SIG-M5 treated with dmso at 0.1 percent for 504 hours (cell line): ENCODE measurements around the gene ANK2.
A peak's percentile ranks its signal among the peaks of the same experiment; 100 is the strongest.

Source experiments
- DNase-seq: peaks from one replicate; lab custom pipeline; 2025; ENCODE audit not compliant: unreplicated experiment; lab: John Stamatoyannopoulos, UW

Gene ANK2

DNA sequence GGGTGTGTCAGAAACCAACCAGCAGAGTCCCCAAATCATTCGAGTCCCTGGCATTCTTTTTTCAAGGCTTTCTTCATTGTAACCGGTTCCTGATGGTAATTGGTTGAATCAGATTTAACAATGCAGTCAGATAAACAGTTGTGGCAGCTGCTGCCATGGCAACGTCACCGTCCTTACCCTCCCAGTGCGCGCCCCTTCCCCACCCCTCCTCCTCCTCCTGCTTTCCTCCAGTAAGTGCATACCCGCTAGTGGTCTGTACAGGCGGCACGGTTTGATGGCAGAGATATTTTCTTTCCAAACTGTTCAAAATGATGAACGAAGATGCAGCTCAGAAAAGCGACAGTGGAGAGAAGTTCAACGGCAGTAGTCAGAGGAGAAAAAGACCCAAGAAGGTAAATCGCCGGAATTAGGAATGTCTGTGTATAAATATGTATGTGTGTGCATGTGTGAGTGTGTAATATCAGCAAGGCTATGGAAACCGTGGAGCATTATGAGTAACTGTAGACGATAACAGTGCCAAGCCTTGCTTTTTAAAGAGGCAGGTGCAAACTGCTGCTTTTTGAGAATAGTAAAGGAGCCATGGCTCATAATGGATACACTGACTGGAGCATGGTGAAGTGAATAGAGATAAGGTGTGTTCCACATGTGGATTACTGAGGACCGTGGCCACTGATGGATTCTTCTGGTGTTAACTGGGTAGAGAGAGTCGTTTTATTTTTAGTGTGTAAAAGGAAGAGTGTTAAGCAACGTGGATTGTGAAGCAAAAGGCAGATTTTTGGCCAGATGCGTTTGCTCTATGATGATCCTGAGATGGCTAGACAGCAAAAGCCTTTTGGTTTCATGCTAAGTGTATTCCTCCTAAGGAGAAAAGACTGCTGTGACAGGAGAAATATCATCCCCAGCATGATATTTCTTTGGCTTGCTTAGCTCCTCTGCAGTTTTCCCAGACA, at the start of gene ANK2:
Gene ANK2, plus strand, starts transcription at position 233 of the 950 bp plus-strand sequence. Its CDS starts 76 bp downstream, at position 309.
- no peak for DNase-seq

DNA sequence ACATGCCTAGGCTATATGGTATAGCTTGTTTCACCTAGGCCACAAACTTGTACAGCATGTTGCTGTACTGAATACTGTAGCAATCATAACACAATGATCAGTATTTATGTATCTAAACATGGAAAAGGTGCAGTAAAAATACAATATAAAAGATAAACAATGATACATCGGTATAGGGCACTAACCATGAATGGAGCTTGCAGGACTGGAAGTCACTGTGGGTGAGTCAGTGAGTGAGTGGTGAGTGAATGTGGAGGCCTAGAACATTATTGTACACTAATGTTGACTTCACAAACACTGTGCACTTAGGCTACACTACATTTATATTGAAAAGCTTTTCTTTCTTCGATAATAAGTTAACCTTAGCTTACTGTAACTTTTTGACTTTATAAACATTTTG, 45.6 kb upstream of the ANK2 start:
- no peak for DNase-seq

DNA sequence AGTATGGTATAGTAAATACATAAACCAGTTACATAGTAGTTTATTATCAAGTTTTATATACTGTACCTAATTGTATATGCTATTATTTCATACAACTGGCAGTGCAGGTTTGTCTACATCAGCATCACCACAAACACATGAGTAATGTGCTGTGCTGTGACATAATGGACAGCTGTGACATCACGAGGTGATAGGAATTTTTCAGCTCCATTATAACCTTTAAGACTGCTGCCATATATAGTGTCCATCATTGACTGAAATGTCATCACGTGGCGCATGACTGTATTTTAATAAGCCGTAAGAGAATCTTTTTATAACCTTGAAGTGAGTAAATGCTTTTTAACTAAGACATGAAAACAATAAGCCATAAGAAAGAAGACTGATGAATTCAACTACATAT, 44.8 kb upstream of the ANK2 start:
- DNase-seq = no peak

DNA sequence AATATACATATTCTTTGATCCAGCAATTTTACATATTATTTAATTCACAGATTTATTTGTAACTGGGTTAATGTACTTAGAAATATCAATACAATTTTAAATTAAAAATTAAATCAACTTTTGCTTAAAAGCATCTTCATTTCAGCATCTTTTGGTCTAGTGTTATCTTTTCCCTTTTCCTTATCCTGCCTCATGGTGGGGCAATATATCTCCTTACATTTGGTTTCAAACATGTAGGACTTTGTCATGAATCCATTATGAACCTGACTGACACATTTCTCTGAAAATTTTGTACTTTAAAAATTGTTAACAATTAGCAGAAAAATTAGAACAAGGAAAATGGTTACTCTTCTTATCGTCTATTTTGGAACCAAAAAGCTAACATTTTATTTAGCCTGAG, 42.8 kb upstream of the ANK2 start:
- DNase-seq = no peak

DNA sequence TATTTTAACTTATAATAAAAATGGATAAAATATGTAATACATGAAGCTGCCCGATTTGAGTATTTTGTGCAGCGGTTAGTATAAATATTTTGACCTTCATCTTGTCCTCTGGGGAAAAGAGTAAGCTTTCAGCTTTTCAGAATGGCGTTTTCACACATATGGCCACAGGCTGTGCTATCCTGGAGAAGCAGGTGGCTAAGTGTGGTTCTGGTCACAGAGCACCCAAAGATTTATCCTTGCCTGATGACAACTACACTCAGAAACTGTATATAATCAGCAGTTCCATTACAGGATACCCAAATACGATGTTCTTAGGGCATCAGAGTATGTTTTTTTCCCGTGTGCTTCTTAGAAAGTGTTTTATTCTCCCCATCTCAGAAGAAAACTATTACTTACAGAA, 42.3 kb upstream of the ANK2 start:
- DNase-seq = no peak

DNA sequence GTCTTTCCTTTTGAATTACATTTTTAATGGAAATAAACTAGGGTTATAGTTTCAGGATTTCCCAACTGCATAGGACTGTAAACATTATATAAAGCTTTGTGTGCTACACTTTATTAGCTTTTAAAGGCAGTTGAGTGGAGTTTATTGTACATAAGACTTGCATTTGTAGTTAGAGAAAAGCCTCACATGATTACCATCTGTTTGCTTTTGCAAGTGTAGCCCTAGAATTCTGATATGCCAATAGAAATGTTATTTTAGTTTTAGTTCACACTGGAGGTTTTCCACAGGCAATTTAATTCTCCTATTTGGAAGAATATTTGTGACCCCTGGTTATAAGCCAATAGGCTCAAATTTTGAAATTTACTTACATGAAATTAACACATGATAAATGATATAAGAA, 41.3 kb upstream of the ANK2 start:
- no peak for DNase-seq

DNA sequence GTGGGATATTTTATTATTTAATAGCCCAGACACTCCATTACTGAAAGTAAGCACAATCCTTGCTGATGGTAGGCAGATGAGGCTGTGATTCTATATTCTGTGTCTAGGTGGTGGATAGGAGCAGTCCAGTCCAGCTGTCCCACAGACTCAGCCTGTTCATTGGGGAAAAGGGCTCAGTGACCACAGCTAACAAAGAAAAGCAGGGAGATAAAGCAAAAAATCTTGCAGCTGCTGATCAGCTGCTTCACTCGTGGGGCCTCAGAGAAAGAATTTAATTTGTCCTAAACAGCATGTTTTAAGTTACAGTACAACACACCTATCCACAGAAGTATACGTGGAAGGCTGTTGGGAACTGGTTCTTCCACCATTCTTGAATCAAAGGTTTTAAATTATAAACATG, 40.7 kb upstream of the ANK2 start:
- DNase-seq = no peak

DNA sequence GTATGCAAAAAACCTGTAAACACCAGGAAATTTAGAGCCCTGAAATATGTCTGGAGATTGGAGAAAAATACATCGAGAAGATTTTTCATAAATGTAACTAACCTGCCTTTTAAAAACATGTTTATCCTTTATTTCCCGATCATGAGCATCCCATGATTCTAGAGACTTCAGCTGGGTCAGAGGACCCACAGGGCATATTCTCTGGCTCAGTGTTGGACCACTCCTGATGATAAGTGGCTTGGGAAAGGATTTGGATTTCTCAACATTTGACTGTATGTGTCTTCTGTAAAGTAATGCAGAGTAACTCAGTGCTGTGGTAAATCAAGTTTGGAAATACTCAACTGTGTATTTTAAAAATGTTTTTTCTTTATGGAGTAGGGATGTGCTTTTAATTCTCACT, 40.0 kb upstream of the ANK2 start:
- DNase-seq = no peak

DNA sequence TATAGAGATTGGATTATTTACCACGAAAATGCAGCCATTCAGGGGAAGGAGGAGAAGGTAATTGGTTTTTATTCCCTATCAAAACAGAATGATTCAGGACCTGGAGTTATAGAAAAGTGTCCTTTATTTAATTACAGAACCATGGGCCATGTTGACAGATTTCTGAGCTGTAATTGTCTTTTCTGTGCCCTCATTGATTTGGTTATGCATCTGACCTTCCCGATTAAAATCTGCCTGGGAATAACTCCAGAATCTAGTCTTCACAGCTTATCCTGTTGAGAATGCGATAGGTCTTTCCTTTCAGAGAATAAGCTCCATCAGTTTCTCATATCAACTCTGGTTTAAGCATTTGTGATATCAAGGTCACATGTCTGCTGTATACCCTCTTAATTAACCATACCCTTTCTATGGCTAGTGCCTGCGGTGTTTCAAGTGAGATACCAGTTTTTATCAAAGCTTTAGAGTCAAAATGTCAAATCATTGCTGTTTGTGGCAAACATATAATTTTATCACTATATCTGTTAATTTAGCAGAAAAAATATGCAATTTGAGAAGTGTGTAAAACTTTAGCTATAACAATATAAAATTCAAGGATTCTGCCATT, 37.2 kb upstream of the ANK2 start:
- DNase-seq = no peak

DNA sequence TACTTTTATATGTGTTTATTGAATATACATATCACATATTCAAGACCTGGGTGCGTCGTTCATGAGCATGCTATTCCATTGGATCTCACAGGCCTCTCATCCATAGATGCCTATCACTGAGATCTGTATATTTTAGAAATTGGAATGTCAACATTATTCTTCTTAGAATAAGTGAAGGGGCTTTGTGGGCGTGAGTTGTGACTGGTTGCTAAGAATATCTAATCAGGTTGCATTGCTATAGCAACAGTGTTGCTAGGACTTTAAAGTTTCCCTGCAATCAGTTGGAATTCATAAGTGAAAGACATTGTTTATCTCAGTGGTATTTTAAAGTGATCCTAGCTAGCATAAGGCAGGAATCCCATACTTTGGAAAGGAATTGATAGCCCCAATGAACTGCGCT, 36.7 kb upstream of the ANK2 start:
- DNase-seq = no peak

DNA sequence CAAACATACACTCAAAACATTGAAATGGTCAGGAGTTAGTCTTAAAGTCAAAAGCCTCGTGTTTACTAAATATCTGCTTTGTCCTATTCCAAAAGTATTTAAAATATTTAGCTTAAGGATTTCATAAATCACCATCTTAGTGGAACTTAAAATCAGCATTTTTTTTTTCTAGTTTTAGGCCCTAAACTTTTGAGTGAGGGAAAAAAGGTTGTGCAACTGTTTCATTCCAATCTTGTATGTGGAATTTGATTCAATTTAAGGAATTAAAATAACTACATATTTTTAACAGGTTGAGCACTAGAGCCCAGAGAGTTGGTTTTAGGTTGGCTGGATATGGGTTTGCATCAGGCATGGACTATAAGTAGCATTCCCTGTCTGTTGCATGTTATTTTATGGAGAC, 35.7 kb upstream of the ANK2 start:
- no peak for DNase-seq

DNA sequence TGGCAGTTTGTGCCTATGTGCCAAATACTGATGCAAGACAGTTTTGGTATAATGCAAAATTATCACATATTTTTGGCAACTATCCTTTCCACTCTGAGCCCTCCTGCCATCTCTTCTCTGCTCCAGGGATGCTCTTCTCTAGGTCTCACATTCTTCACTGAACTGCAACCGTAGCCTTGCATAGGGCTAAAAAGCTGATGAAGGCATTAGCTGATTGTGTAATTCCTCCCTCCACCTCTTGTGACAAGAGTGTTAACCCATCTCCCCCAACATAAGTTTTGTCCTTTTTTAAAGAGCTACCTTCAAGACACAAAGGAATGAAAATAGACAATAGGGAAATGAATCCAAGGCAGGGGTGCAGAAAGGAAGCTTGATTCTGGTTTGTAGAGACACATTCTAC, 33.1 kb upstream of the ANK2 start:
- no peak for DNase-seq

DNA sequence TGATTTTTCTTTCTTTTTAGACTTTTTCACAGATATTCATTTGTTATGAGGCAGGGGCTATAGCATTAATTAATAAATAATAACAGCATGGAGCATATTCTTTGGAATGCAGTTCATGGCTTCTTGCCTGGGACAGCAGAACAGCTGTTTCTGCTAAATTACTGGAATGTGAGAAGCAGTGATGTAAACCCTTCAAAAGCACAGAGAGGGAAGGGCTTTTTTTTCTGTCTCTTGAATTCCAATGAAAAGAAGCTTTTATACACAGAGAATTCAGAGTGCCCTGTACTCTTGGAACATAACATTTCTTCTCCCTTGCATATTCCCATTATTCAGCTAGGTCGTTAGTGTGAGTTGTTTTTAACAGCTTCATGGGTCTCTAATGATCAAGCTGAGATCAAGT, 28.5 kb upstream of the ANK2 start:
- no peak for DNase-seq

DNA sequence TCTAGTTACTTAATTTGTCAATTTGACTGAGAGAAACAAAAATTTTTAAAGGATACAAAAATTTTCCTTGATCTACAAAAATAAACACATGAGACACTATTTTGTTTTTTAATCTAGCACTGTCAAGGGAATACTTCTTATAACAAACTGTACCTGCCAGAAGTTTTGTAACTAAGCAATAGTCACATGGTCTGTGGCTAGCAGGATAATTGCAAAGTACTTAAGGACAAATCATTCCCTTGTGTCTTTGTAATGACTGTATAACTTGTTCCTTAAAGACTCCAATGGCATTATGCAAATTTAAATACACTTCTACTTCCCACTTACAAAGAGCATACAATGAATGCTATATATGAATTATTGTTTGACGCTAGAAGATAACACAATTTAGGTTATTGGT, 25.1 kb upstream of the ANK2 start:
- no peak for DNase-seq

DNA sequence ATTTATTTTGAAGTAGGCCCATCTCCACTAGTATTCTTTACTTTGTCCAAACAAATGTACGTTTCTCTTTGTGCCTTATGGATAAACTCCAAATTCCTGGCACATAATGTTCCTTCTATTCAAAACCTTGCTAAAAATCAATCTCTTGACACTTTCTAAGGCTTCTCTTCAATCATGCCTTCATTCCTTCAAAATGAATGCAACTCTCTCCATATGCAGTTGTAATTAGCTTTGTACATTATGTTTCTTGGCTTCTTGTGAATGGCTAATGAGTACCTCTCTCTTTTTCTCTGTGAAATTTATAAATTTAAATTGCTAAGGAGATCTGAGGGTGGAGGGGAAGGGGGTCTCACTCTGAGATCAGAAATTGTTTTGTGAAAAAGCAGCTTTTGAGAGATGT, 24.0 kb upstream of the ANK2 start:
- no peak for DNase-seq

DNA sequence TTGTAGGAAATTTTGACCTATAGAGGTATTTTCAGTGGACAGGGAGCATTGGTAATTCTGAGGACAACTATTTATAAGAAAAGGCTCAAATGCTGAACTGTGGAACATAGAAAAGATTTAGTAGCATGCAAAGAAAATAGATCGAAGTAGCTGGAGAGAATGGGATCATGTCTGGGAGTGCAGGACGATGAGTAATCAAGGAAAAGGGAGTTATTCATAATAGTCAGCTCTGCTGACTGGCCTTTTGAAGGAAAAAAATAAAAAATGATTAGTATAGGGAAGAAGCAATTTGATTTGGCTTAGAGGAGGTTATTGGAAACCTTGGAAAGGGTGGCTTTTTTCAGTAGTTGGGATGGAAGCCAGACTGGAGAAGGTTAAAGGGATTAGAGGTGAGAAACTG, 22.9 kb upstream of the ANK2 start:
- DNase-seq = no peak

DNA sequence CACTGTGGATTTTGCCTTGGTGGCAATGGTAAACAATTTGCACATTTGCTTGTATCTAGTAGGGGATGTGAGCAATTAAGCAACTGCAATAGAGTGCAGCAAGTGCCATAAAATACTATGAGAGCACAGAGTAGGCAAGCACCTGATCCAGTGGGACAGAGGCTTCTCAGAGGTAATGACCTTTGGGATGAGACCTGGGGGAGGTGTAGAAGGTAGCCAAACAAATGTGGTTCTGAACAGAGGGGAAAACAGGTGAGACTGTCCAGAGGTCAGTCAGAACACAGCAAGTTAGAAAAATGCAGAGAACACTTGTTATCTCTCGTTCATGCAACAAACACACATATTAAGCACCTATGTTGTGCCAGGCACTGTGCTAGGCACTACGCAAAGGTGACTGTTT, 21.4 kb upstream of the ANK2 start:
- DNase-seq = no peak

DNA sequence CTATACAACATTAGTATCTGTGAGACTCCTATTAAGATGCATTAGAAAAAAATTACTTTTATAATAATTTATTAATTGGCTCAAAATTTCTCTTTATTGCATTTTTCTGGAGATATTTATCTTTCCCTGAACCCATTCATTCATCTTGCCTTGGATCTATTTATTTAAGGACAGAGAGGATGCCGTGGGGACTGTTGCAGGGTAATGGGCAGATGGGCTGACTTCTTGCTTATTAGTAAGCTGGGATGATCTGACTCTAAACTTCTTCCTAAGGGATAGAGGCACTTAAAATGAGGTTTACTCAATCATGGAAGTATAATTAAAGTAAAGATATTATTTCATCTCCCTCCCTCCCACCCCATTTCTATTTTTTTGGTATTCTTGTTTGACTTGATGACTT, 18.2 kb upstream of the ANK2 start:
- no peak for DNase-seq

DNA sequence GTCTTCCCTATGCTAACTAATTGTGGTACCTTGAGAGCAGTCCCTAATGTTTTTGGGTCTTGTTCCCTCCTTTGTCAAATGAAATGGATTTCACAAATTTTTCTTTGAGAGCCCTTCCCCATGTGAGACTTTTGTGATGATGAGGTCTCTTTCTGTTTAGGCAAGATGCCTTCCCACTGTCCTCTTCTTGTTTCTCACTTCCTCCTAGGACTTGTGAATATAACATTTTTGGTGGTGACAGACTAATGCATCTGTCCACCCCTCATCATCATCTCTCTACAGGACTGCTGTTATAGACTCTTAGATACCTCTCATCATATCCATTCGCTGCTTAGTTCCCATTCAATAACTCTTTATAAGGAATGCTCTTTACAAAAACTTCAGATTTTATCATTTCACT, 8.7 kb upstream of the ANK2 start:
- peak; percentile 7 for DNase-seq

DNA sequence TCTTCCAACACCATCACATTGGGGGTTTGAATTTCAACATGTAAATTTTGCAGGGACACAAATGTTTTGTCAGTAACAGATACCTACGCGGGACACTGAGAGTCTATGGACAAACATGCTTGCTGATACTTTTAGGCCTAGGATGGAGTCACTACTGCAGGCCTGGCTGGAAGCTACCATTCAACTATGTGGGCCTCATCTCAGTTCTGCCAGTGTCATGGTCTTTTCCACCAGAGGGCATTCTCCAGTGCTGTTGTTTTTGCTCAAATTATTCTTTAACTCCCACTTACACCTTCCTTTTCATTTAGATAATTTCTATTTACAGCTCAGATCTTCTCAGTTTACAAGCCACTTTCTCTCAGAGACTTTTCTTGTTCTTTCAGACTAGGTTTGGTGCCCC, 7.0 kb upstream of the ANK2 start:
- DNase-seq = no peak

DNA sequence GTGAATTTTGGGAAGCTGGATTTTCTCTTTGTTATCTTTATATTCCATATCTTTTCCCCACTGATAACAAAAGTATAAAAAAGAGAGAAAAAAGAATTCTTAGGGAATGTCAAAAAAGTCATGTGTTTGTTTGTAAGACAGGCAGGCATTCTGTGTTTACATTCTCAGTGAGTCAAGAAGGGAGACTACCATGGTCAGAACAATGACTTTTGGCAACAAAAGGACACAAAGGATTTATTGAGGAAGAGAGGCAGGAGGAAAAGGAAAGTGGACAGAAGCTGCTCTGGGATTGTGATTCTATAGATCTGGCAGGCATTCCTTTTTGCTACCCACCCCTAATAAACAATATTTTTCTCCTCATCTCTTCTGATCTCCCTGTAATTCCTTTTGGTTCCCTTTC, 5.9 kb upstream of the ANK2 start:
- DNase-seq = no peak

DNA sequence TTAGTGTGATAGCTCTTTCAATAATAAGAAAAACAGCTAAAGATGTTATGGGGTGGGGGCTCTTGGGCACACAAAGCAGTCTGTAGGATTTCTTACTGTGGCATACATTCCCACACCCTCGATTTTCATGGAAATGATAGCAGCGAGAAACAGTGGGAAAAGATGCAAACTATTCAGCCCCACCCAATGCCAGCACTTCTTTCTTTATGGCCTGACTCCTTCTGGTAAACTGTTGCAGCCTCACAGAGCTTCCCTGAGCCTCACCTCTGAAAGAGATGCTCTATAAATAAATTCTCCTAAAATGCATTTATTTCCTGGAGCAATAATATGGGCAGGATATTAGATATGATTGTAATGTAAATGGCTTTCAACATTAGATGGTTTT, 910 bp downstream of the ANK2 start:
- no peak for DNase-seq

DNA sequence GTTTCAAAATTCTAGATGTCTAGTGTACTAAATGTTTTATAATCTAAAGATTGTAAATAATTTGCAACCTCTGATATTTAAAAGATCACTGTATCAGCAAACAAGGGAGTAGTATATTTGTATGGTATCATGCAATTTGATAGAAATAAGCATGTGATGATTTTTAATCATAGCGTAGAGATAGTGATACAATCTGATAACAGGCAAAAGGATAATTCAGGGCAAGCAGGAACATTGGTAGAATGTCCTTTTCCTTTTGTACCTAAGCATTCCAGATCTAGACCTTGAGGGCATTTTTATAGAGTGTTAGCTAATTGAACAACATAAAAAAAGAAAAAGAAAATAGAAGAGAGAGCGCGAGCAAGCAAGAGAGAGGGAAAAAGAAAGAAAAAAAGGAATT, 1.4 kb downstream of the ANK2 start:
- DNase-seq = no peak
